ENCODE data around the gene SLC9B1.
A peak's percentile ranks its signal among the peaks of the same experiment; 100 is the strongest.

SLC9B1 gene

GRCh38 chr4:103050736-103051436 is 31.4 kb upstream of the SLC9B1 start:
- H3K4me3 ChIP-seq (ENCODE audit: control insufficient read depth, low read depth, low read length) = no peak overlapping the region; the same call in 1 of the 2 replicates
- TF ChIP-seq, protein P1, sequence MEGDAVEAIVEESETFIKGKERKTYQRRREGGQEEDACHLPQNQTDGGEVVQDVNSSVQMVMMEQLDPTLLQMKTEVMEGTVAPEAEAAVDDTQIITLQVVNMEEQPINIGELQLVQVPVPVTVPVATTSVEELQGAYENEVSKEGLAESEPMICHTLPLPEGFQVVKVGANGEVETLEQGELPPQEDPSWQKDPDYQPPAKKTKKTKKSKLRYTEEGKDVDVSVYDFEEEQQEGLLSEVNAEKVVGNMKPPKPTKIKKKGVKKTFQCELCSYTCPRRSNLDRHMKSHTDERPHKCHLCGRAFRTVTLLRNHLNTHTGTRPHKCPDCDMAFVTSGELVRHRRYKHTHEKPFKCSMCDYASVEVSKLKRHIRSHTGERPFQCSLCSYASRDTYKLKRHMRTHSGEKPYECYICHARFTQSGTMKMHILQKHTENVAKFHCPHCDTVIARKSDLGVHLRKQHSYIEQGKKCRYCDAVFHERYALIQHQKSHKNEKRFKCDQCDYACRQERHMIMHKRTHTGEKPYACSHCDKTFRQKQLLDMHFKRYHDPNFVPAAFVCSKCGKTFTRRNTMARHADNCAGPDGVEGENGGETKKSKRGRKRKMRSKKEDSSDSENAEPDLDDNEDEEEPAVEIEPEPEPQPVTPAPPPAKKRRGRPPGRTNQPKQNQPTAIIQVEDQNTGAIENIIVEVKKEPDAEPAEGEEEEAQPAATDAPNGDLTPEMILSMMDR (IDR thresholded peaks at IDR 0.05; ENCODE audit: control insufficient read depth, insufficient read depth, low read depth, low read length, missing control alignments) = no peak
- no peak for DNase-seq (ENCODE audit: low read depth)

- no peak overlapping the region for H3K4me3 ChIP-seq (ENCODE audit: control insufficient read depth, low read depth, low read length)
- DNase-seq (ENCODE audit: low read depth) = no peak
- TF ChIP-seq, protein P1 (IDR thresholded peaks at IDR 0.05; ENCODE audit: control insufficient read depth, insufficient read depth, low read depth, low read length, missing control alignments) = peak; percentile 76
Measured at GRCh38 chr4:103046416-103047290, 27.1 kb upstream of the SLC9B1 start.

- no peak for DNase-seq (ENCODE audit: low read depth)
- no peak overlapping the region for H3K4me3 ChIP-seq (ENCODE audit: control insufficient read depth, low read depth, low read length)
- TF ChIP-seq, protein P1 (IDR thresholded peaks at IDR 0.05; ENCODE audit: control insufficient read depth, insufficient read depth, low read depth, low read length, missing control alignments) = no peak
Measured at GRCh38 chr4:103044183-103044582, 24.7 kb upstream of the SLC9B1 start.

- no peak for DNase-seq (ENCODE audit: low read depth)
- H3K4me3 ChIP-seq (ENCODE audit: control insufficient read depth, low read depth, low read length) = no peak overlapping the region
- TF ChIP-seq, protein P1 (IDR thresholded peaks at IDR 0.05; ENCODE audit: control insufficient read depth, insufficient read depth, low read depth, low read length, missing control alignments) = no peak
Measured at GRCh38 chr4:103036169-103036568, 16.7 kb upstream of the SLC9B1 start.

GRCh38 chr4:103032574-103032973 is 13.1 kb upstream of the SLC9B1 start:
- no peak overlapping the region for H3K4me3 ChIP-seq (ENCODE audit: control insufficient read depth, low read depth, low read length)
- TF ChIP-seq, protein P1 (IDR thresholded peaks at IDR 0.05; ENCODE audit: control insufficient read depth, insufficient read depth, low read depth, low read length, missing control alignments) = peak; percentile 51
- DNase-seq (ENCODE audit: low read depth) = no peak

- TF ChIP-seq, protein P1 (IDR thresholded peaks at IDR 0.05; ENCODE audit: control insufficient read depth, insufficient read depth, low read depth, low read length, missing control alignments) = no peak
- no peak overlapping the region for H3K4me3 ChIP-seq (ENCODE audit: control insufficient read depth, low read depth, low read length)
- DNase-seq (ENCODE audit: low read depth) = no peak
Measured at GRCh38 chr4:103030791-103031190, 11.3 kb upstream of the SLC9B1 start.

Data from AG09309 (cell line).